ENCODE data around the gene SSBP4.
"Not testable (repeated sequence)": the region's sequence is repeated elsewhere in the genome, so short reads cannot be mapped to it uniquely, and the experiment has no call there.

The SSBP4 gene

DNA sequence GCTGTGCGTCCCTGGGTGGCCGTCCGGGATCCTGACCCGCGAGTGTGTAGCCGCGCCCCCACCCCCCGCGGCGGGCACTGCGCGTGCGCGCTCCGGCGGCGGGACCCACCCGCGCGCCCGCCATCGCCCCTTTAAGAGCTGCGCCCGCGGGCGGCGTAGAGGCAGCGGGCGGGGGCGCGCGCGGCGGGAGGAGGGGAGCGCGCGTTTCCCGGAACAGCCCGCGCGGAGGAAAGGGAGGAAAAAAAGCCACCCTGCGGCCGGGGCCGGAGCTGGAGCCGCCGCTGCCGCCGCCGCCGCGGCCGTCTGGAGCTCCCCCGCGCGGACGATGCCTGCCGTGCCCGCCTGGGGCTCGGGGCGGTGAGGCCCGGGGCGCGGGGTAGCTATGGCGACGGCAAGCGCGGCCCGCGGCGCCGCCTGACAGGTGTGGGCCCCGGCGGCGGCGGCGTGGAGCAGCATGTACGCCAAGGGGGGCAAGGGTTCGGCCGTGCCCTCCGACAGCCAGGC, at the start of gene SSBP4:
Gene SSBP4, plus strand, starts transcription at position 204 of the 504 bp plus-strand sequence. Its CDS starts 251 bp downstream, at position 455.
- DNase-seq: no peak

DNA sequence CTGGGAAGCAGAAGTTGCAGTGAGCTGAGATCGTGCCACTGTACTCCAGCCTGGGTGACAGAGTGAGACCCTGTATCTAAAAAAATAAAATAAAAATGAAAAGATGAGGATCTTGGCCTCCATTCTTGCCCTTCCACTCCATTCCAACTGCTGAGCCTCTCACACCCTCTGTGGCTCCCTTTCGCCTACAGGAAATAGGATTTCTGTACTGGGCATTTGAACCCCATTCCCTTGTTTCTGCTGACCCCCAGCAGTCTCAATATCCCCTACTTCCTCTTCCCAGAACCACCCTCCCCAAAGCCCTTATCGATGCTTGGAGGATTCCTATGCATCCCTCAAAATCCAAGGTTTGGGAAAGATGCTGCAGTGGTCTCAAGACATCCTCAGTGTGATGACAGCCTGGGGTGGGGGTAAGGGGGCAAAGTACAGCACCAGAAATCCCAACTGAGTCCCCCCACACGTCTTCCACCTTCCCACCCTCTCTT, 45.7 kb upstream of the SSBP4 start:
- no peak for DNase-seq

DNA sequence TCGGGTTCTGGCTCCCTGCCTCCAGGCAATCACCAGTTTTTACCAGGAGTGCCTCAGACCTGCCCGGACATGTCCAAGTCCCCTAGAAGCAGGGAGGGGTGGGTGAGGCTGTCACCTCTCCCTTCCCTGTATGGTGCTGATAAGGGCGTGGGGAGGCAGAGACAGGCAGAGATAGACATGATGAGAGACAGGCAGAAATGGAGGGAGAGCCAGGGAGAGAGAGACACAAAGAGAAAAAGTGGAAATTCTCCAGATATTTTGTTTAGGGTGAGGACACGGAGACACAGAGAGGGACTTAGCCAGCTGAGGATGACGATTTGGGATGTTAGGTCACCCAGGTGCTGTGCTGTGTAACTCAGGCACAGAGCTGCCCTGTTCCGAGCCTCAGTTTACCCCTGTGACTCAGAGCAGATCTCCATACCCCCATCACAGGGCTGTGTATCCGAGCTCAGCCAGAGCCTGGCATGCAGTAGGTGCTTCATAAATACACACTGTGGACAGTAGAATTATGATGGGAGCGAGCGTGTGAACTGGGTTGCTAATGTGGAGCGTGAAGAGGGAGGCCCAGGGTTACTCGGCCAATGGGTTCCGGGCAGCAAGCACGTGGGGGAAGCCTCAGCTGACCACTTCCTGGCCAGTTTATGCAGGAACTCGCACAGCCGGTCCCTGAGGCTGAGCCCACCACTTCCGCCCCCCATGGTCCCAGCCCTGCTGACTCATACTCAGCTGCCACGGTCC, 45.1 kb upstream of the SSBP4 start:
- DNase-seq: peak; percentile 39

DNA sequence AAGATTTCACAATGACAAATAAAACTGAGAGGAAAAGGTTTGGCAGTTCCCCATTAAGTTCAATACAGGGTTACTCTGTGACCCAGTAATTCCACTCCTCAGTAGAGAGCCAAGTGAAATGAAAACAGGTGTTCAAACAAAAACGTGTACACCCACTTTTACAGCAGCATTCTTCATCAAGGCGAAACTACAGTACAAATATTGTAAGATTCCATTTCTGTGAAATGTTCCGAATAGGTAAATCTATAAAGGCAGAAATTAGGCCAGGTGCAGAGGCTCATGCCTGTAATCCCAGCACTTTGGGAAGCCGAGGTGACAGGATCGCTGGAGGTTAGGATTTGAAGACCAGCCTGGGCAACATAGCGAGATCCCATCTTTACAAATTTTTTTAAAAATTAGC, 42.2 kb upstream of the SSBP4 start:
- no peak for DNase-seq

DNA sequence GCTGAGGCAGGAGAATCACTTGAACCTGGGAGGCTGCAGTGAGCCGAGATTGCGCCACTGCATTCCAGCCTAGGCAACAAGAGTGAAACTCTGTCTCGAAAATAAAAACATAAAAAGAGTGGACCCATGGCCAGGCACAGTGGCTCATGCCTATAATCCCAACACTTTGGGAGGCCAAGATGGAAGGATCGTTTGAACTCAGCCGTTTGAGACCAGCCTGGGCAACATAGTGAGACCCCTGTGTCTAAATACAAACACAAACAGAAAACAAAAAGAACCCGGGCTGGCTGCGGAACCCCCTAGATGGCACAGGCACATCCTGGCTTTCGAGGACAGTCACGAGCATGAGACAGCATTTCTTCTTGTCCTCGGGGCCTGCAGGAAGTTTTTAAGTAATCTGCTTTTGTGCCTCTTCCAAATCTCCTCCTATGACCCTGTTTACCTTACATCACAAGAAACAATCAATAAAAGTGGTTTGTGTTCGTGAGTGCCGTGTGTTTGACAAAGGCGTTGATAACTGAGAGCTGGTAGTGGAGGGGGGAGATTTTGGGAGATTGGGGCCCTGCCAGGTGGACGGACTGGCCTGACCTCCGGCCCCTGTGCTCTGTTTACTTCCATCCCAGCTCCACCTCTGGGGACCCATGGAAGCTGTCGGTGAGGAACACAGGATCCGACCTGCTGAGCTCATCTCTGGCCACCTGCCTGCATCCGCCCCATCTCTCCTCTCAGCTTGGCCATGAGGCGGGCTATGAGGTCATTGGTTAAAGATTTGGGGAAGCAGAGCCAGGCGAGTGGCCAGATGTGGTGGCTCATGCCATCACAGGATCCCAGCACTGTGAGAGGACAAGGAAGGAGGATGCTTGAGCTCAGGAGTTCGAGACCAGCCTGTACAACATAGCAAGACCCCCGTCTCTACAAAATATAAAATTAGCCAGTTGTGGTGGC, 39.1 kb upstream of the SSBP4 start:
- DNase-seq: no peak

DNA sequence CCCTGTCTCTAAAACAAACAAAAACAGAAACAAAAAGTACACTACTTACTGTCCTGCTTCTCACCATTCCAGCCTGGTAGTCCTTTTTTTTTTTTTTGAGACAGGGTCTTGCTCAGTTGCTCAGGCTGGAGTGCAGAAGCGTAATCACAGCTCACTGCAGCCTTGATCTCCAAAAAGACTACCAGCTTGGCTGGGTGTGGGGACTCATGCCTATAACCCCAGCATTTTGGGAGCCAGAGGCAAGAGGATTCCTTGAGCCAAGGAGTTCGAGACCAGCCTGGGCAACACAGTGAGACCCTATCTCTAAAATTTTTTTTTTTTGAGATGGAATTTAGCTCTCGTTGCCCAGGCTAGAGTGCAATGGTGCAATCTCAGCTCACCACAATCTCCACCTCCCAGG, 38.4 kb upstream of the SSBP4 start:
- no peak for DNase-seq

DNA sequence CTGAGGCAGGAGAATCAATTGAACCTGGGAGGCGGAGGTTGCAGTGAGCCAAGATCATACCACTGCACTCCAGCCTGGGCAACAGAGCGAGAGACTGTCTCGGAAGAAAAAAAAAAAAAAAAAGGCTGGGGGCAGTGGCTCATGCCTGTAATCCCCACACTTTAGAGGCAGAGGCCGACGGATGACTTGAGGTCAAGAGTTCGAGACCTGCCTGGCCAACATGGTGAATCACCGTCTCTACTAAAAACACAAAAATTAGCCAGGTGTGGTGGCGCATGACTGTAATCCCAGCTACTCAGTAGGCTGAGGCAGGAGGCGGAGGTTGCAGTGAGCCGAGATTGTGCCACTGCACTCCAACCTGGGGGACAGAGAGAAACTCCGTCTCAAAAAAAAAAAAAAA, 35.6 kb upstream of the SSBP4 start:
- not testable (repeated sequence) for DNase-seq

DNA sequence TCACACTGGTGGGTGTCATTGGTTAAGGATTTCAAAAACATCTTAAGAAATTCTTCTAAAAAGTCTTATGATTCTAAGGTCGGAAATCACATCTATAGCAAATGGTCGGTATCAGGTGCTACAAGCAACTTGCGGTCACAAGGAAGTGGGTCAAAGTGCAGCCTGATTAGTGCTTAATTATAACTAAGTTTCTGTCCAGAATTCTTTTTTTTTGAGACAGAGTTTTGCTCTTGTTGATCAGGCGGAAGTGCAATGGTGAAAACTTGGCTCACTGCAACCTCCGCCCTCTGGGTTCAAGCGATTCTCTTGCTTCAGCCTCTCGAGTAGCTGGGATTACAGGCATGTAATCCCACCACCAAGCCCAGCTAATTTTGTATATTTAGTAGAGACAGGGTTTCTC, 34.4 kb upstream of the SSBP4 start:
- DNase-seq: no peak

DNA sequence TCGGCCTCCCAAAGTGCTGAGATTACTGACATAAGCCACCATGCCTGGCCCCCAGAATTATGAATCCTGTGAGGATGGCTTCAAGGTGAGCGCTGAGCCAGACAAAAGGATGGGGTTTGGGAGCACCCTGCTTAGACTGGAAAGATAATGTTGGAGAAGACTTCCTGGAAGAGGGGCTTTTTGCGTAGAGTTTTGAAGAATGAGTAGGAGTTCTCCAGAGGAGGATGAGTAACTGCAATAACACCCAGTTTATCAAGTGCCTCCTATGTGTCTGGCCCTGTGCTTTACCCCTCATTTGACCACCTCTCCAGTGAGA, 33.9 kb upstream of the SSBP4 start:
- DNase-seq: no peak

DNA sequence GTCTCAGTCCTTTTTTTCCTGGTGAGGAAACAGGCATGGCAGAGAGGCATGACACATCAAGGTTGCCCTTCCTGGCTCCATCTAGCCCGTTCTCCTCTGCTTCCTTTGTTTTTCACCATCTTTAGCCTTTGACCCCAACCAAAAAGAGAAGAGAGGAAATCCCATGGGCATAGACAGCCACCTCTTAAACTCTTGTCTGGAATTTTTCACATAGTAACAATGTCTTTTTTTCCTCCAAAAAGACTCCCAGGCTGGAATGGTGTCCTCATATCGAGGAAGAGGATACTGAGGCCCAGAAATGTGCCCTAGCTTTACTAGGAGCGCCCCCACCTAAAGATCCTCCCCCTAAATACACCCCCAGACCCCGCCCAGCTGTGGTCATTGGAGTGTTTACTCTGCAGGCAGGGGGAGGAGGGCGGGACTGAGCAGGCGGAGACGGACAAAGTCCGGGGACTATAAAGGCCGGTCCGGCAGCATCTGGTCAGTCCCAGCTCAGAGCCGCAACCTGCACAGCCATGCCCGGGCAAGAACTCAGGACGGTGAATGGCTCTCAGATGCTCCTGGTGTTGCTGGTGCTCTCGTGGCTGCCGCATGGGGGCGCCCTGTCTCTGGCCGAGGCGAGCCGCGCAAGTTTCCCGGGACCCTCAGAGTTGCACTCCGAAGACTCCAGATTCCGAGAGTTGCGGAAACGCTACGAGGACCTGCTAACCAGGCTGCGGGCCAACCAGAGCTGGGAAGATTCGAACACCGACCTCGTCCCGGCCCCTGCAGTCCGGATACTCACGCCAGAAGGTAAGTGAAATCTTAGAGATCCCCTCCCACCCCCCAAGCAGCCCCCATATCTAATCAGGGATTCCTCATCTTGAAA, 33.3 kb upstream of the SSBP4 start, which contains the start of gene GDF15:
Gene GDF15, plus strand, starts transcription at position 484 of the 868 bp plus-strand sequence. Its CDS starts 32 bp downstream, at position 516.
- no peak for DNase-seq

DNA sequence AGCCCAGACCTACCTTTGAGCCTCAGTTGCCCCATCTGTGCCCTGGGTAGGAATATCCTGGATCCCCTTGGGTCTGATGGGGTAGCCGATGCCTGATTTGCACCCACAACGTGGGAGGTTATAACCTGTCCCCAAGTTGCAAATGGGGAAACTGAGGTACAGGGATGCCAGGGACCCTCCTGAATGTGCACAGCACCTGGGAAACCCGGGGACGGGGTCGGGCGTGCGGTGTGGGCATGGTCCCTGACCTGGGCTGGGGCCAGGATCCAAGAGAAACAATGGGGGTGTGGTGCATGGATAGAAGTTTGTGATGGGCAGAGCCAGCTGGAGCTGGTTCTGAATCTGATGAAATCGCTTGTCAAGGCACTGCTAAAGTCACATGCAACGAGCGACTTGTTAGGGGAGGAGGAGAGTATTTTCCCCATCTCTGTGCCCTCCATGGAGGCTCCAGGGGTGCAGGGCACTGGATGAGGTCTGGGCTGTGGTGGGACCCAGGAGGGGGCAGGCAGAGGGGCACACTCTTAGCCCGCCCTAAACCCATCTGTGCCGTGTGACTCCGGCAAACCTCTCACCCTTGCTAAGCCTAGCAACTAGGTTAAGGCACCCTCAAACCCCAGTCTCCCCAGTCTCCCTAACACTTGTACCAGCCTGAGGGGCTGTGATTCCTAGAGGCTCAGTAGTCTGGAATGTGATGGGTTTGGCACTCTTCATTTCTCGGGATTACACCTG, 32.5 kb upstream of the SSBP4 start:
- DNase-seq: no peak

DNA sequence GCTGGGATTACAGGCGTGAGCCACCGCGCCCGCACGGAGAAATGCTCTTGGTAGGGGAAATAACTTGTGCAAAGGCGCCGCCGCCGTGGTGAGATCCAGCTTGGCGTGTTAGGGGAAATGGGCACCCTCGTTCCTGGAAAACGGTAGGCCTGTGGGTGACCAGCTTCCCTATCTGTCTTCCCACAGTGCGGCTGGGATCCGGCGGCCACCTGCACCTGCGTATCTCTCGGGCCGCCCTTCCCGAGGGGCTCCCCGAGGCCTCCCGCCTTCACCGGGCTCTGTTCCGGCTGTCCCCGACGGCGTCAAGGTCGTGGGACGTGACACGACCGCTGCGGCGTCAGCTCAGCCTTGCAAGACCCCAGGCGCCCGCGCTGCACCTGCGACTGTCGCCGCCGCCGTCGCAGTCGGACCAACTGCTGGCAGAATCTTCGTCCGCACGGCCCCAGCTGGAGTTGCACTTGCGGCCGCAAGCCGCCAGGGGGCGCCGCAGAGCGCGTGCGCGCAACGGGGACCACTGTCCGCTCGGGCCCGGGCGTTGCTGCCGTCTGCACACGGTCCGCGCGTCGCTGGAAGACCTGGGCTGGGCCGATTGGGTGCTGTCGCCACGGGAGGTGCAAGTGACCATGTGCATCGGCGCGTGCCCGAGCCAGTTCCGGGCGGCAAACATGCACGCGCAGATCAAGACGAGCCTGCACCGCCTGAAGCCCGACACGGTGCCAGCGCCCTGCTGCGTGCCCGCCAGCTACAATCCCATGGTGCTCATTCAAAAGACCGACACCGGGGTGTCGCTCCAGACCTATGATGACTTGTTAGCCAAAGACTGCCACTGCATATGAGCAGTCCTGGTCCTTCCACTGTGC, 30.9 kb upstream of the SSBP4 start:
- DNase-seq: no peak

DNA sequence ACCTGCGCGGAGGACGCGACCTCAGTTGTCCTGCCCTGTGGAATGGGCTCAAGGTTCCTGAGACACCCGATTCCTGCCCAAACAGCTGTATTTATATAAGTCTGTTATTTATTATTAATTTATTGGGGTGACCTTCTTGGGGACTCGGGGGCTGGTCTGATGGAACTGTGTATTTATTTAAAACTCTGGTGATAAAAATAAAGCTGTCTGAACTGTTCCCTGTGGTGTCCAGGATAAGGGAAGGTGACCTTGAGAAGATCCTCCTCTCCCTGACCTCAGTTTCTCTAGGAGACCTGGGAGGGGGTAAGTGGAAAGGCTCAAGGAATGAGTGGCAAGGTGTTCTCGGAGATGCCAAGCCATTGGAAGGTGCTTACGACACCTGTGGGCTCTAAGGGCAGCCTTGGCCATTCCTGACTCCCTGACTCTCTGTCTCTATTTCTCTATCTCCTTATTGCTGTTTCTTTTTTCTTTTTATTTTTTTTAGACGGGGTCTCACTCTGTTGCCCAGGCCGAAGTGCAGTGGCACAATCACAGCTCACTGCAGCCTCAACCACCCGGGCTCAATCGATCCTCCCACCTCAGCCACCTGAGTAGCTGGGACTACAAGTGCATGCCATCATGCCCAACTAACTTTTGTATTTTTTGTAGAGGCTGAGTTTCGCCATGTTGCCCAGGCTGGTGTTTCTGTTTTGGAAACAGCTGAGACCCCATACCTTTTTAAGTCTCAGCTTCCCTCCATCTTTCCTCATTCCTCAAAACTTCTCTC, 30.1 kb upstream of the SSBP4 start:
- no peak for DNase-seq

DNA sequence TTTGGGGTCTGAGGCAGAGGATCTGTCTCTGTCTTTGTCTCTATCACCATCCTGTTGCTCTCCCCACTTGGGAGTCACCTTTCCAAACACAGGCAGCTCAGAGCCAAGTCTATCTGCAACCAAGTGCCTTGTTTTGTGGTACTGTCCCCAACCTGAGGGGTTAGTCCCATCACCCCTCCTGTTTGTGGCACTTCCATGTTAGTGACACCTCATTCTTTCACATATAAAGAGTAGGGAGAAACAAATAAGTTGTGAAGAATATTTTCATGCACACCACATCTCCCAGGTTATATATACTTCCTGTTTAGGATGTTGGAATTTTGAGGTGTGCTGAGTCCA, 29.5 kb upstream of the SSBP4 start:
- no peak for DNase-seq

DNA sequence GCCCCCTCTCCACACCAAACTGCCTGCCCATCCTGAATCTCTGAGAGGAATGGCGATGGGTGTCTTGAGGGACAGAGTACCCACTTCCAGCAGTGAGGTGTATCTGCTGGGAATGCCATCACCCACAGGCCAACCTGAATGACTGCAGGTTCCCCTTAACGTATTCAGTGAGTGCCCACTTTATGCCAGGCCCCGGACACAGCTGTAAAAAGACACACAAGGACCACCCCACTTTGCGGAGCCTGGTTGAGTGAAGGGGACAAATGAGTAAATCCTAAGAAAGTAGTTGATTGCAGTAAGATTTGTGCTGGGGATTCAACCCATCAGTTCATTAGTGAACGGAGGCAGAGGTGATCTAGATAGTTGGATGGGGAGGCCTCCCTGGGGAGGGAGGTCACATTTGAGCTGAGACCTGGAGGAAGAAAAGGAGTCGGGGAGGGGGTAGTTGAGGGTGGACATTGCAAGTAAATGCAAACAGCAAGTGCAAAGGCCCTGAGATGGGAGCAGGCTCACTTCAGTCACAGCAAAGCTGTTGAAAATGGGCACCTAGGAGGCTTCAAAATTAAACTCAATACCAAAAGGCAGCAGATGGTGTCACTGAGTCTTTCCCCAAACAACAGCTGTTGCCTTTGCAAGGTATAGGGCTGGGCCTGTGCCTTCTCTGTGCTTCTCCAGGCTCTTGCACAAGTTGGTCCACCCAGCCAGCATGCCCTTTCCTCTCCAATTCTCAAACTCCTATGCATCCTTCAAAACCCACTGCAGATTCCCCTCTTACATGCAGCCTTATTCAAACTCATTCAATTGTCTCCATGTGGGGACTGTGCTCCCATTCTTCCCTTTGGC, 28.9 kb upstream of the SSBP4 start:
- DNase-seq: no peak

DNA sequence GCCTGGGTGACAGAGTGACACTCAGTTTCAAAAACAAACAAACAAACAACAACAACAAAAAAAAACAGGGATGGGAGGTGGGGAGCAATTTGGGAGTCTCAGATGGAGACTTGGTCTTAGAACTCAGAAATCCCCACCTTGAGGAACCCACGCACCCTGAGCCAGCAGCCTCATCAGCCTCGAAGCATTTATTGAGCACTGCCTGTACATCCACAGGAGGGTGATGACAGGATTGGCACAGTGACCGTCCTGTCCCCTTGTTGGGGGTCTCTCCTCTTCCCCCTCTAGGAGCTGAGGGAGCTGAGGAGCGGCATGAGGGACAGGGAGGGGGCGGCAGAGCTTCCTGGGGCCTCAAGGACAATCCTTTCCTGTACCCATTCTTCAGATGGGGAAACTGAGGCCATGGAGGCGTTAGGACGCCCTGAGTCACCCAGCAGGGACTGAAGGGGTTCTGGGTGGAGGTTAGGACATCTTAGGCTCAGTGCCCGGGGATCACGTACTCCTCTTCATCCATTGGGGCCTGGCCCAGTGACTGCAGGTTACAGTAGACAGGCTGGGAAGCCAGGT, 27.6 kb upstream of the SSBP4 start:
- DNase-seq: no peak

DNA sequence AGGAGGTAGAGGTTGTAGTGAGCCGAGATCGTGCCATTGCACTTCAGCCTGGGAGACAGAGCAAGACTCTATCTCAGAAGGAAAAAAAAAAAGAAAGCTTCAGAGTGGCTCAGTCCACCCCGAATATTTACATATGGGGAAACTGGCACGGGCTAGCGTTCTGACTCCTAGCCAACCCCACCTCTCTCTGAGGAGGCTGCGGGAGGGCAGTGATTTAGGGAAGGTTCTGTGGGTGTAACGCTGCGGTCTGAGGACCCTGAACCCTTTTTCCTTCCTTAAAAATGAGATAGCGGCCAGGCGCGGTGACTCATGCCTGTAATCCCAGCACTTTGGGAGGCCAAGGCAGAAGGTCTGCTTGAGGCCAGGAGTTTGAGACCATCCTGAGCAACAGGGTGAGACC, 26.8 kb upstream of the SSBP4 start:
- no peak for DNase-seq

DNA sequence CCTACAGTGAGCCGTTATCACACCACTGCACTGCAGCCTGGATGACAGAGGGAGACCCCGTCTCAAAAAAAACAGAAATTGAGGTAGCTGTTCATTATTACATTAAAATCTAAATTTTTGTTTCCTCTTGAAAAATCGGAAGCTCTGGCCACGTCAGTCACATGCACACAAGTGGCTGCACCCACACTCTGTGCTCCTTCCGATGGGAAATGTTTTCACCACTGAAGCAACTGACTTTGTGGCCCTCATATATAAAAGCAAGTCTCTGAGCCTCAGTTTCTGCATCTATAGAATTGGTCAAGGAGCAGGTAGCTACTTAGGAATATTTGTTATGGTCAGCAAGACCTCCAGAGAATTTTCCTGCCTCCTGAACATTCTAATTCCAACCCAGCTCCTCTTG, 26.3 kb upstream of the SSBP4 start:
- no peak for DNase-seq

DNA sequence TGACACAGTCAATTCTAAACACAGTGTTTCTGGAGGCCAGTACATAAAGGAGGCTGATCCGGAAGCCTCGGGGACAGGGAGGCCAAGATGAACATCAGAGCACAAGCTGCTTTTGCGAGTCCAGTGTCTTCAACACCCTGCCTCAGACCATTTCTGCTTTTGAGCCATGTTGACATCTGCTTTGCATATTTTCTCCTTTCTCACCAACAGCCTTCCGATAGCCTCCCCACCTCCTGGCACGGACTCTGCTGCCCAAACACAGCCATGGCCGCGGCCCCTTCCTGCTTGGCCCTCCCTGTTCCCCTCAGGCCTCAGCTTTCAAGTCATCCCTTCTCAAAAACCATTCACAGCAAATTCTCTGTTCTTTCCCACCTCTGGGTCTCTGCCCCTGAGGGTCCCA, 25.4 kb upstream of the SSBP4 start:
- DNase-seq: no peak
